PC-3 (cell line): ENCODE data around the gene FKBP14. TPM values are rescaled to one million over a fixed set of nuclear protein-coding genes. Genes with fewer than 3 reads are reported as not detected.

Experiments used
- ATAC-seq: fragments of 200-7000 bp; cut with Tn5 transposase; 2 replicates; pipeline ENCODE4 v1.9.1; 2020; ENCODE audit warnings: mild to moderate bottlenecking, moderate library complexity
- BruUV-seq: library from RNA; stranded (reverse); fragments of 400-500 nt; replicated peaks from 2 replicates; lab custom pipeline; 2021; lab: Mats Ljungman, UMichigan
- CTCF ChIA-PET: fragments of 300-600 bp; sonication (Branson Sonifier 250); formaldehyde crosslinking; loops from one replicate; lab custom pipeline; 2022; ENCODE audit warnings: antibody characterized with exemption; lab: Charles Lee
- POLR2A ChIA-PET: fragments of 300-600 bp; sonication (Branson Sonifier 250); formaldehyde crosslinking; loops from one replicate; lab custom pipeline; 2022; ENCODE audit warnings: antibody characterized with exemption; ENCODE audit not compliant: unreplicated experiment; lab: Charles Lee
- DNase-seq: peaks from one replicate; pipeline ENCODE4 v3.0.0-alpha.2; 2015
- H2AFZ ChIP-seq: fragments of 300-600 bp; sonication (generic); 2 replicates; pipeline ENCODE4 v1.6.0; 2016; ENCODE audit warnings: antibody characterized with exemption, low read length
- H3F3A ChIP-seq: fragments of 300-600 bp; sonication (generic); one replicate; pipeline ENCODE4 v1.6.0; 2017; ENCODE audit warnings: antibody characterized with exemption, low read length, control low read depth, mild to moderate bottlenecking; ENCODE audit not compliant: unreplicated experiment
- H3K27ac ChIP-seq: fragments of 300-600 bp; sonication (generic); 2 replicates; pipeline ENCODE4 v1.5.1; 2016; ENCODE audit warnings: mild to moderate bottlenecking, low read length
- H3K27me3 ChIP-seq: fragments of 300-600 bp; sonication (generic); 2 replicates; pipeline ENCODE4 v1.6.1; 2016; ENCODE audit warnings: low read length, mixed read lengths
- H3K36me3 ChIP-seq: fragments of 300-600 bp; sonication (generic); 2 replicates; pipeline ENCODE4 v1.6.1; 2016; ENCODE audit warnings: low read depth, mixed run types, low read length, mixed read lengths
- H3K4me1 ChIP-seq: fragments of 300-600 bp; sonication (generic); 2 replicates; pipeline ENCODE4 v1.5.1; 2016; ENCODE audit warnings: low read length; ENCODE audit not compliant: insufficient read depth
- H3K4me2 ChIP-seq: fragments of 300-600 bp; sonication (generic); 2 replicates; pipeline ENCODE4 v1.6.0; 2016; ENCODE audit warnings: low read length
- H3K4me3 ChIP-seq: fragments of 300-600 bp; sonication (generic); 2 replicates; pipeline ENCODE4 v1.5.1; 2016; ENCODE audit warnings: mild to moderate bottlenecking, low read length, mixed read lengths
- H3K79me2 ChIP-seq: fragments of 300-600 bp; sonication (generic); 2 replicates; pipeline ENCODE4 v1.6.1; 2017; ENCODE audit warnings: low read length, mixed read lengths
- H3K9ac ChIP-seq: fragments of 300-600 bp; sonication (generic); 2 replicates; pipeline ENCODE4 v1.6.0; 2016; ENCODE audit warnings: mild to moderate bottlenecking, low read length
- H3K9me2 ChIP-seq: fragments of 300-600 bp; sonication (generic); replicated peaks from 2 replicates; pipeline ENCODE4 v1.6.1; 2016; ENCODE audit warnings: mixed run types, low read length, mixed read lengths
- H3K9me3 ChIP-seq: fragments of 300-600 bp; sonication (generic); 2 replicates; pipeline ENCODE4 v1.6.1; 2016; ENCODE audit warnings: low read length, mixed read lengths
- H4K20me1 ChIP-seq: fragments of 300-600 bp; sonication (generic); 2 replicates; pipeline ENCODE4 v1.6.1; 2016; ENCODE audit warnings: low read length, mixed read lengths
- CTCF ChIP-seq: fragments of 300-600 bp; sonication (generic); conservative IDR thresholded peaks from 2 replicates; pipeline ENCODE4 v1.5.1; 2017; ENCODE audit warnings: antibody characterized with exemption, low read depth, mild to moderate bottlenecking, low read length
- EZH2 ChIP-seq: fragments of 300-600 bp; sonication (generic); IDR thresholded peaks from one replicate; pipeline ENCODE4 v1.6.1; 2017; ENCODE audit warnings: antibody characterized with exemption, mild to moderate bottlenecking, low read length; ENCODE audit not compliant: unreplicated experiment
- EZH2phosphoT487 ChIP-seq: fragments of 300-600 bp; sonication (generic); IDR thresholded peaks from 2 replicates; pipeline ENCODE4 v1.6.1; 2018; ENCODE audit warnings: mild to moderate bottlenecking, antibody characterized with exemption, low read length, borderline replicate concordance
- intact Hi-C: fragments of 100-400 bp; cut with micrococcal nuclease; formaldehyde crosslinking; loops from 2 replicates; pipeline ENCODE4 v1.9.0; 2023
- total RNA-seq: library from RNA; depleted of rRNA; stranded (reverse); fragments of >200 nt; gene quantifications from 2 replicates; pipeline ENCODE4 v1.2.3, GENCODE V29; 2014

Gene FKBP14
- total RNA-seq, 1 experiment from 2014 or later = 9.0 TPM

- no peaks in the 10 kb centered on the region for H3K9me3 ChIP-seq
- H3K79me2 ChIP-seq = peaks cover 76% of the 10 kb centered on the region
- TF ChIP-seq CTCF (no peak), EZH2phosphoT487 (no peak), EZH2 (no peak)
- intact Hi-C loops = loop anchor here (1.0 to 5.0 kb wide), 3 partner anchors 39 to 145 kb away; no protein-coding TSS in a partner anchor
- peak overlapping the region; percentile 87 for H2AFZ ChIP-seq
- H3K4me1 ChIP-seq = peaks cover 30% of the 10 kb centered on the region
- H3K27me3 ChIP-seq = no peaks in the 10 kb centered on the region
- no peaks in the 10 kb centered on the region for H3F3A ChIP-seq
- ChIA-PET POLR2A (interaction anchor here (0.6 kb wide), 1 partner anchor 195 kb away, joined by 3 read pairs; no protein-coding TSS in a partner anchor), CTCF (no interaction called here)
- peak; percentile 0; the same call in 1 of the 2 replicates for ATAC-seq
- DNase-seq = peak; percentile 22
- peak overlapping the region; percentile 3; the same call in 1 of the 2 replicates for H3K9ac ChIP-seq
- no peak overlapping the region for H3K27ac ChIP-seq
- peak overlapping the region; percentile 84 for H3K4me3 ChIP-seq
- H4K20me1 ChIP-seq = peaks cover 3% of the 10 kb centered on the region; the same call in 1 of the 2 replicates
- no peaks in the 10 kb centered on the region for H3K36me3 ChIP-seq
- no TSS peak for BruUV-seq
- no peaks in the 10 kb centered on the region for H3K9me2 ChIP-seq
- H3K4me2 ChIP-seq = peak overlapping the region; percentile 94
These were observed 1.3 kb upstream of the FKBP14 start for GRCh38 chr7:30027740-30028215.

- BruUV-seq = no TSS peak
- H3K4me2 ChIP-seq = peak overlapping the region; percentile 94
- ChIA-PET POLR2A (interaction anchor here (0.6 kb wide), 1 partner anchor 195 kb away, joined by 3 read pairs; no protein-coding TSS in a partner anchor), CTCF (interaction anchor here (0.9 kb wide), 1 partner anchor 24 kb away, joined by 3 read pairs; no protein-coding TSS in a partner anchor)
- peaks cover 23% of the 10 kb centered on the region for H3K4me1 ChIP-seq
- H3K9me3 ChIP-seq = no peaks in the 10 kb centered on the region
- H3K9ac ChIP-seq = peak overlapping the region; percentile 51
- ATAC-seq = peak; percentile 29
- H3K27ac ChIP-seq = peak overlapping the region; percentile 64
- peaks cover 3% of the 10 kb centered on the region; the same call in 1 of the 2 replicates for H4K20me1 ChIP-seq
- DNase-seq = peak; percentile 76
- TF ChIP-seq EZH2phosphoT487 = no peak
- no peak for TF ChIP-seq EZH2
- TF ChIP-seq CTCF = no peak
- H3K79me2 ChIP-seq = peaks cover 76% of the 10 kb centered on the region
- H3K4me3 ChIP-seq = peak overlapping the region; percentile 84
- H2AFZ ChIP-seq = peak overlapping the region; percentile 87
- H3F3A ChIP-seq = no peaks in the 10 kb centered on the region
- intact Hi-C loops = loop anchor here (1.0 to 5.0 kb wide), 3 partner anchors 39 to 145 kb away; no protein-coding TSS in a partner anchor
- H3K36me3 ChIP-seq = no peaks in the 10 kb centered on the region
- no peaks in the 10 kb centered on the region for H3K27me3 ChIP-seq
- H3K9me2 ChIP-seq = no peaks in the 10 kb centered on the region
These were observed 559 bp upstream of the FKBP14 start for GRCh38 chr7:30027065-30027456.

GRCh38 chr7:30023524-30023923 lies 3.0 kb downstream of the FKBP14 start:
- H3F3A ChIP-seq = peaks cover 3% of the 10 kb centered on the region
- CTCF ChIA-PET = no interaction called here
- H2AFZ ChIP-seq = no peak overlapping the region
- DNase-seq (no peak), ATAC-seq (no peak)
- H3K9me3 ChIP-seq = no peaks in the 10 kb centered on the region
- H3K4me3 ChIP-seq = no peak overlapping the region
- peaks cover 26% of the 10 kb centered on the region for H3K4me1 ChIP-seq
- no peaks in the 10 kb centered on the region for H3K36me3 ChIP-seq
- POLR2A ChIA-PET = no interaction called here
- H3K27ac ChIP-seq = no peak overlapping the region
- no peaks in the 10 kb centered on the region for H3K27me3 ChIP-seq
- H3K9ac ChIP-seq = no peak overlapping the region
- no peaks in the 10 kb centered on the region for H4K20me1 ChIP-seq
- intact Hi-C loops = no loop called here
- peaks cover 41% of the 10 kb centered on the region for H3K79me2 ChIP-seq
- no peaks in the 10 kb centered on the region for H3K9me2 ChIP-seq
- BruUV-seq = no TSS peak
- TF ChIP-seq EZH2 = no peak
- no peak for TF ChIP-seq CTCF
- no peak for TF ChIP-seq EZH2phosphoT487
- no peak overlapping the region for H3K4me2 ChIP-seq
